CD4-positive, alpha-beta T cell treated with Interleukin-1 beta for 1 hour (primary cell): ENCODE results near the gene ANKRD60.

Experiments
- DNase-seq, 2 donors: peaks; one replicate each; pipeline ENCODE4 v3.0.0-alpha.2; 2020 to 2022

ANKRD60 gene

GRCh38 chr20:58243653-58244410, 15.4 kb upstream of the ANKRD60 start:
- DNase-seq: no peak

DNA sequence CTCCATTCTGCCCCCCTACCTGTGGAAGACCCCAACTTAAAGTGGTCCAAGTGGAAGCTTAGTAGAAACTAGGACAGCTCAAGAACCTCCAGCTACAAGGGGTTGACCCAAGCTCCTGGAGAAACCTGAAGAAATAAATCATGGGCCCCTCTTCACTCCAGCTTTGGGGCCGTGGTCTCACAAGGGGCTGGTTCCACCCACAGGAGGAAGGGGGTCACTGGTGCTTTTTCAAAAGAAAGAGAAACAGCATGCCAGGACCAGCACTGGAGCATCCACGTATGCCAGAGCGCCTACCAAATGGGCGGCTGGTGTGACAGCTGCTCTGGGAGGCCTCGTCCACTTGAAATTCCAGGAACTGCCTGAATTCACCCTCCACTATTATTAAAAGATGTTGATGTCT, 14.4 kb upstream of the ANKRD60 start:
- DNase-seq: no peak

- DNase-seq: no peak
Measured at GRCh38 chr20:58241766-58242465, 13.5 kb upstream of the ANKRD60 start.

DNA sequence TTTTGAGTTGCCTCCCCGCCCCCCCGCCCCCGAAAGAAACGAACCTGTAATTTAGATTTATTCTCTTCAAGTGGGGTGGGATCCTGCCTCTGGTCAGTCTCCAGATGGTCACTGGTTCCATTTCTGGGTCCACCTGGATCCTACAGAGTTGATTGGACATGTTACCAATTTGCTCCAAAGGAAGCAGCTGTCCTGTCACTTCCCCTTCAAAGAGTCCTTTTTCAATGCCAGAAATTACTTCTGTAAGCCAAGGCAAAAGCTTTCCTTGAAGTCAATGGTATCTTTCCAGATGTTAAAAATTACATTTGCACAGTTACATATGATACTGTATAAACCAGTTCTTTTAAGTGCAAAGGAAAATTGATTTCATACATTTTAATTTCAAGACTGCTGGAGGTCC, 12.0 kb upstream of the ANKRD60 start:
- no peak for DNase-seq

- no peak for DNase-seq
Measured at GRCh38 chr20:58239216-58239615, 10.8 kb upstream of the ANKRD60 start.

GRCh38 chr20:58238490-58238889, 10.0 kb upstream of the ANKRD60 start:
- DNase-seq: no peak

DNA sequence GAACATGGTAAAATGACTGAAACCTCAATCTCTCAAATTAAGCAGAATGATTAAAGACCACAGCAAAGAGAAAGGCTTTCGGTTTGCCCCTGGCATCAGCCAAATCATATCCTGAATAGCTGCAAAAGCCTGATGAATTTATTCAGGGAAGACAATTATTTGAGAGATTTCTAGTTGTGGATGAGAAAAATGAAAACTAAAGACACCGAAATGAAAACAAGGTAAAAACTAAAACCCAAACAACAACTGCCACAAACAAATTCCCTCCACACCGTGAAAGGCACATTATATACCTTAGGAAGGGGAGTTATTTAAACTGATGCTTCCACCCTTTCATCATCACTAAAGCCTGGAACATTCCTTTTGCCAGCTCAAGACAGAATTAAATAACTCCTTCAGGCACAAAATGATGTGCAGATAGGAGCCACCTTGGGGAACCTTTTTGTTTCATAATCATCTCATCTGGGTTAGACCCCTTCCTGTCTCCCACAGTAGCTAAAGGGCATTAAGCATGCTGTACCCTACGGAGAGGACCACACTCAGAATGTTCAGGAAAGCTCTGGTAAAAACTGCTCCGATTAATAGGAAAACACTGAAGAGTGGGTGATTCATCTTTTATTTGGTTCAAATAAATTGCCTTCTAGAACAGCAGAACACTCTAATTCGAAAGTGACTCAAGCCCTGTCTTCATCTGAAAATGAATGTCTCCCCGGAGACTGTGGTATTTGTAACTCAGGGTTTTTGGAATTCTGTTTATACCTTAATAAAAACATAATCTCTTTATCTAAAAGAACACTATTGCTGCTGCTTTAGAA, 9.1 kb upstream of the ANKRD60 start:
- DNase-seq: no peak

- peak; percentile 72 to 85 for DNase-seq
Measured at GRCh38 chr20:58236612-58237317, 8.3 kb upstream of the ANKRD60 start.

DNA sequence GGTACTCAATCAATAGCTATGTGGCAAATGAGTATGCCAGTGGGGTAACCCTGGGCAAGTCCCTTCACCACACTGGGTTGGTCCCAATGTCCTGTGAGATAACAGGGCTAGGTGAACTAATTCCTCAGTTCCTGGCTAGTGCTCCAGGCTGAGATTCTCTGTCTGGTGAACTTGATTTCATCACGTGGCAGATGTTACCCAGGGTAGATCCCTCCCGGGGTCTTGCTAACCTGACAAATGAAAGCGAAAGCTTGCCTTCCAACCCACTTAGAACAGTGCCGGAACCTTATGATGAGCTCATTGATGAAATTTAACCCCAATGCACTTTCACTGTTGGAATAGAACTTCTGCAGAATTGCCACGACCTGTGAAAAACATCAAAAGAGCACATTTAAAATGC, 6.6 kb upstream of the ANKRD60 start:
- peak in 1 of 2 donors; percentile 19 for DNase-seq

DNA sequence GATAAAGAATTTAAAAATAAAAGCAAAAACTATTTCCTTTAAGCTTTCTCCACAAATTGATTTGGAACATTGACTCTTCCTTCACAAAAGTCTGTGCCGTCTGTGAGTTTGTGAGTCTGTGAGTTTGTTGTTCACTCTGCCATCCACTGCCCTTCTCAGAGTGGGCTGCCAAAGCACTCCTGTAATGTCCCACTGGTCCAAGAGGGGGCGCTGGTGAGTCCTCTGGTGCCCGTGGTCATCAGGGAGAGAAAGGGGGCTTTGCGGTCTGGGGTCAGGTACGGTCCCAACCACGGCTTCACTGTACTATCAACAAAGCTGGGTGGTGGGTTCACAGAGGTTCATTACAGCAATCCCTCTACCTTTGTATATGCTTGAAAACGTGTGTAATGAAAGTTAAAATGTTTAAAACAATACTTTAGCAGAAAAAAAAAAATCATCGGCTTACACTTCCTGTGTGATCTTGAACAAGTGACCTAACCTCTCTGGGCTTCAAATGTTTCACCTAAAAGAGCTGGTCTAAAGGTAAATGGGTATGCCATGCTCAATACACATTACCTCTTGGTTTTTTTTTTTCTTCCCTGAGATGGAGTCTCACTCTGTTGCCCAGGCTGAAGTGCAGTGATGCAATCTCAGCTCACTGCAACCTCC, 5.6 kb upstream of the ANKRD60 start:
- peak; percentile 27 to 46 for DNase-seq

DNA sequence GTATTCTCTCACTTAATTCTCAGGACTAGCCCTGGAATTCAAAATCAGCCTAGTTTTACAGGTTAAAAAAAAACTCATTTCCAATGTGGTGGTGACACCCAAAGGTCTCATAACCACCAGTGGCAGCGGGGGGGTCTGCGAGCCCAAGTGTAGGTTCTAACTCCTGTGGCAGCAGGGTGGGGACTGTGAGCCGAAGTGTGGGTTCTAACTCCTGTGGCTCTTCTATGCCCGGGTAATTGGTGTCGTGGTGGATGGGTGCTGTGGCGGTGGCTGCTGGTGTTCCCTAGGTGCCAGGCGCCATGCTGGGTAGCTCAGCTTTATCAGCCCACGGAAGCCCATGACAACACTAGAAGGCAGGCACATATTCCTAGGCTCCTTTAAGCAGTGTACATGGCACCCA, 4.9 kb upstream of the ANKRD60 start:
- DNase-seq: no peak

- peak in 1 of 2 donors; percentile 30 for DNase-seq
Measured at GRCh38 chr20:58231683-58232082, 3.2 kb upstream of the ANKRD60 start.

- no peak for DNase-seq
Measured at GRCh38 chr20:58229198-58229798, 845 bp upstream of the ANKRD60 start.

DNA sequence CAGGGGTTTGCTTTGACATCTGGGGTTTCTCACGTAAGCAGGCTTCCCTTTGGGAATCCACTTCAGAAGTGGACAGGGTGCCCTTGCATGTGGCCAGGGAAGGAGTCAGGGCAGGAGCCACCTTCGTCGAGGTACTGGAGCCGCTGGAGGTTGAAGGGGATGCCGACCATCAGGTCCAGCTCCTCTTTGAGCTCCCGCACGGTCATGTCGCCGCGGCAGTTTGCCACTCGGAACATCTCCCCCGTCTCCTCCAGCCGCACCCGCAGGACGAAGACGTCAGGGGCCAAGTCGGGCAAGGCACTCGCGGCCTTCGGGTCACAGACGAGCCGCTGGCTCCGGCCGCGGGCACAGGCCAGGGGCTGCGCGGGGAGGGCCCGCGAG, 360 bp downstream of the ANKRD60 start:
- DNase-seq: no peak

GRCh38 chr20:58227391-58228102, 906 bp downstream of the ANKRD60 start:
- no peak for DNase-seq

DNA sequence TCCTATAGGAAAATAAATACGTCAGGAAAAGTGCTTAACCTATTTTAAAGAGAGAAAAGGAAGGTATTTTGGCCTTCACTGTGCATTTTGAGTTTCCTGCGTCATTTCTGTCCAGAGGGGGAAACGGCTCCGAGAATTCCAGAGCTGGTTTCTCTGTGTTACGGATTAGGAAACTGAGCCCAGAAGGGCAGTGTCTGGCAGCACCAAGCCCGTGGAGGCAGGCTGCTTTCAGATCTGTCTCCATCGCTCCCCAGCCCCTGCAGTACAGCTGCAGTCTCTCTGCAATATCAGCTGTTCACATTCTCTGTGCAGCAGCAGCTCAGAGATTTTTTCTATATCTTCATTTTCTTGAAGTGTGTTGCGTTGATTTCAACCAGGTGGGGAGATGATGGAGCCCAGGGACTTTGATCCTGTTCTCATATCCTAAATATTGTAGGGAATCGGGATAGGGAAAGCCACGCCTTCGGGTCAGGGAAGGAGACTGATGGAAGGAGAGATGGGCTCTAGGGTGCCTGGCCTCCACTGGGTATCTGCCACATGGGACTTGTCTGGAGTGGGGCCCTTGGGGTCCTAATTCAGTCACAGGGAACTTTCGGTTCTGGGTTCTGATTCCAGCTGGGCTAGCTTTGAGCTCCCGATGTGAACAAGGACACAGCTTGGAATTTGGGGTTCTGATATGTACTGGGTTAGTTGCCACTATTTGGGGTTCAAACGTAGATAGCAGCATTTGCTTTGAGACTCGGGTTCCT, 2.8 kb downstream of the ANKRD60 start:
- no peak for DNase-seq

DNA sequence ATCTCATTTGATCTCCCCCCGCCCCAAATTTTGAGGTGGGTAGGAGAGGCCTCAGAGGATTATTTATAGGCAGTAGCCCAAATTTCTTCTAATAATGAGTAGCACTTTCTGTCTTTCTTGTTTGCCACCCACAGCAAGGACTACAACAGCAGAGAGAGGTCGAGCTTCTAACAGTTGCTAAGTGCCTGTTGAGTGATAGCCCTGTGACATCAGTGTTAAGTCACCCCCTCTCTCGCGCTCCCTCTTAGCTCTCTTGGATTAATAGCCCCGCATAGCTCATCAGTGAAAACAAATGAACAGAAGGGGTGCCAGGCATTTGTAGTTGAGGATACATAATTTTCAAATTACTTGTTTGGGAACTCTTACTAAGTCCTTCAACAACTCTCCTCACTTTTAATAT, 3.5 kb downstream of the ANKRD60 start:
- DNase-seq: no peak

GRCh38 chr20:58224097-58224496, 4.4 kb downstream of the ANKRD60 start:
- no peak for DNase-seq

- no peak for DNase-seq
Measured at GRCh38 chr20:58223358-58223941, 5.0 kb downstream of the ANKRD60 start.

DNA sequence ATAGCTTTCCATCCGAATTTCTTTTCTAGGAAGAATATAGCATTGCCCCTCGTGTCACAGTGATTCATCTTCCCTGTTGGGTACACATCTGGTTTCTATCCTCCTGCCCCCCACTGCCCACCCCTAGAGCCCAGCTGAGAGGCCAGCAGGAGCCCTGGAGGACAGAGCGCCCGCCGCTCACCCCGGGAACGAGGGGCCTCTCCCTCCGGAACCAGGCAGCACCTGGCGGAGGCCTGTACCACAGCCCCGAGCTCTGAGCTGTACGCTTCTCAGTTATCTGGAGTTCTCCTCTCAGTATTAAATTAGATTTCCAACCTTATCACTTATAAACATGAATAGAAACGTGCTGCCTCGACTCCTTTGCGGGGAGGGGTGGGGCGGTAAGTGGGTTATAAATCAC, 6.0 kb downstream of the ANKRD60 start:
- DNase-seq: no peak
